Fibroblast of lung (primary cell): ENCODE results near the gene EBI3.

Source experiments
- EZH2 ChIP-seq: IDR thresholded peaks from 2 replicates; pipeline ENCODE4 v1.5.1; 2012; ENCODE audit warnings: low read length, control low read depth, mild to moderate bottlenecking; ENCODE audit errors: missing control alignments
- TF ChIP-seq, protein P1 (sequence below), 2 donors: IDR thresholded peaks in 1 of 2; conservative IDR thresholded peaks in 1 of 2; 1 replicate in 1 of 2; 2 replicates in 1 of 2; pipeline ENCODE4 v1.5.1; 2011 to 2012; ENCODE audit warnings: low read length in 2 of 2, control low read depth in 1 of 2, inconsistent platforms in 1 of 2, low read depth in 1 of 2, mild to moderate bottlenecking in 1 of 2

DNA sequence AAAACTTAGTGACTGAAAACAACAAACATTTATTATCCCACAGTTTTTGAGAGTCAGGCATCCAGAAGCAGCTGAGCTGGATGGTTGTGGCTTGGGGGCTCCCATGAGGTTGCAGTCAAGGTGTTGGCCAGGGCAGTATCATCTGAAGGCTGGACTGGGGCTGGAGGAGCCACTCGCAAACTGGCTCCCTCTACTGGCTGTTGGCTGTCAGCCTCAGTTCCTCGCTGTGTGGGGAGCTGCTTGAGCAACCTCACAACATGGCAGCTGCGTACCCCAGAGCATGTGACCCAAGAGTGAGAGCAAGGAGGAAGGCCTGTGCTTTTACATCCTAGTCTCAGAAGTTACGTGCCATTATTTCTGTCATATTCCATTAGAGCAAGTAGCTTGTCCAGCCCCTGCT is 27.2 kb downstream of the EBI3 start:
- TF ChIP-seq, protein P1, sequence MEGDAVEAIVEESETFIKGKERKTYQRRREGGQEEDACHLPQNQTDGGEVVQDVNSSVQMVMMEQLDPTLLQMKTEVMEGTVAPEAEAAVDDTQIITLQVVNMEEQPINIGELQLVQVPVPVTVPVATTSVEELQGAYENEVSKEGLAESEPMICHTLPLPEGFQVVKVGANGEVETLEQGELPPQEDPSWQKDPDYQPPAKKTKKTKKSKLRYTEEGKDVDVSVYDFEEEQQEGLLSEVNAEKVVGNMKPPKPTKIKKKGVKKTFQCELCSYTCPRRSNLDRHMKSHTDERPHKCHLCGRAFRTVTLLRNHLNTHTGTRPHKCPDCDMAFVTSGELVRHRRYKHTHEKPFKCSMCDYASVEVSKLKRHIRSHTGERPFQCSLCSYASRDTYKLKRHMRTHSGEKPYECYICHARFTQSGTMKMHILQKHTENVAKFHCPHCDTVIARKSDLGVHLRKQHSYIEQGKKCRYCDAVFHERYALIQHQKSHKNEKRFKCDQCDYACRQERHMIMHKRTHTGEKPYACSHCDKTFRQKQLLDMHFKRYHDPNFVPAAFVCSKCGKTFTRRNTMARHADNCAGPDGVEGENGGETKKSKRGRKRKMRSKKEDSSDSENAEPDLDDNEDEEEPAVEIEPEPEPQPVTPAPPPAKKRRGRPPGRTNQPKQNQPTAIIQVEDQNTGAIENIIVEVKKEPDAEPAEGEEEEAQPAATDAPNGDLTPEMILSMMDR (conservative IDR thresholded peaks at IDR 0.05 in 1 of 2, IDR thresholded peaks at IDR 0.05 in 1 of 2; ENCODE audit: low read depth in 1 of 2, low read length in 2 of 2): no peak
- no peak for TF ChIP-seq EZH2
